ENCODE measurements around the gene HSD17B13. TPM values are rescaled to one million over a fixed set of nuclear protein-coding genes. Genes with fewer than 3 reads are reported as not detected.
A peak's percentile ranks its signal among the peaks of the same experiment; 100 is the strongest.
"Not testable (repeated sequence)": the region's sequence is repeated elsewhere in the genome, so short reads cannot be mapped to it uniquely, and the experiment has no call there.

The HSD17B13 gene
- polyA plus RNA-seq, 4 donors, result 0.13 to 0.67 (median 0.43) TPM

GRCh38 chr4:87286970-87287369, 35.7 kb downstream of the HSD17B13 start:
- Histone ChIP-seq H3K27ac (ENCODE audit: low read depth in 1 of 3, low read length in 2 of 3) (no peak overlapping the region), H3K9me3 (ENCODE audit: control insufficient read depth in 2 of 2, insufficient read depth in 1 of 2, low read depth in 1 of 2, low read length in 1 of 2) (peaks cover 0 to 23% of the 10 kb centered on the region in 2 donors), H3K36me3 (ENCODE audit: control insufficient read depth in 3 of 3, insufficient read depth in 2 of 3, low read depth in 1 of 3, low read length in 3 of 3) (no peaks in the 10 kb centered on the region), H3K27me3 (ENCODE audit: control insufficient read depth in 3 of 3, insufficient read depth in 3 of 3, low read length in 3 of 3) (no peaks in the 10 kb centered on the region), H3K4me3 (ENCODE audit: low read depth in 1 of 3, low read length in 3 of 3) (no peak overlapping the region), H3K4me1 (ENCODE audit: control insufficient read depth in 3 of 3, insufficient read depth in 2 of 3, low read depth in 1 of 3, low read length in 2 of 3) (no peaks in the 10 kb centered on the region)
- no peak for DNase-seq
- WGBS, 3 donors, result 100% methylated on average over 1 of the region's 1 CpG
- no peak for FAIRE-seq

- FAIRE-seq; H3K27ac ChIP-seq (ENCODE audit: low read depth in 1 of 3, low read length in 2 of 3); H3K4me3 ChIP-seq (ENCODE audit: low read depth in 1 of 3, low read length in 3 of 3); H3K4me1 ChIP-seq (ENCODE audit: control insufficient read depth in 3 of 3, insufficient read depth in 2 of 3, low read depth in 1 of 3, low read length in 2 of 3); DNase-seq; H3K27me3 ChIP-seq (ENCODE audit: control insufficient read depth in 3 of 3, insufficient read depth in 3 of 3, low read length in 3 of 3); H3K36me3 ChIP-seq (ENCODE audit: control insufficient read depth in 3 of 3, insufficient read depth in 2 of 3, low read depth in 1 of 3, low read length in 3 of 3): not testable (repeated sequence)
- peaks cover 0 to 23% of the 10 kb centered on the region in 2 donors for H3K9me3 ChIP-seq (ENCODE audit: control insufficient read depth in 2 of 2, insufficient read depth in 1 of 2, low read depth in 1 of 2, low read length in 1 of 2)
These were observed 38.4 kb downstream of the HSD17B13 start for GRCh38 chr4:87284268-87284667.

GRCh38 chr4:87283151-87283550, 39.5 kb downstream of the HSD17B13 start:
- WGBS, 3 donors, result 60 to 82% (median 69%) methylated on average over 3 of the region's 3 CpGs
- H3K27ac ChIP-seq (ENCODE audit: low read depth in 1 of 3, low read length in 2 of 3), result no peak overlapping the region
- no peaks in the 10 kb centered on the region for H3K36me3 ChIP-seq (ENCODE audit: control insufficient read depth in 3 of 3, insufficient read depth in 2 of 3, low read depth in 1 of 3, low read length in 3 of 3)
- no peaks in the 10 kb centered on the region for H3K4me1 ChIP-seq (ENCODE audit: control insufficient read depth in 3 of 3, insufficient read depth in 2 of 3, low read depth in 1 of 3, low read length in 2 of 3)
- FAIRE-seq, result no peak
- H3K27me3 ChIP-seq (ENCODE audit: control insufficient read depth in 3 of 3, insufficient read depth in 3 of 3, low read length in 3 of 3), result no peaks in the 10 kb centered on the region
- no peak for DNase-seq
- H3K4me3 ChIP-seq (ENCODE audit: low read depth in 1 of 3, low read length in 3 of 3), result no peak overlapping the region
- H3K9me3 ChIP-seq (ENCODE audit: control insufficient read depth in 2 of 2, insufficient read depth in 1 of 2, low read depth in 1 of 2, low read length in 1 of 2), result peaks cover 0 to 23% of the 10 kb centered on the region in 2 donors

DNA sequence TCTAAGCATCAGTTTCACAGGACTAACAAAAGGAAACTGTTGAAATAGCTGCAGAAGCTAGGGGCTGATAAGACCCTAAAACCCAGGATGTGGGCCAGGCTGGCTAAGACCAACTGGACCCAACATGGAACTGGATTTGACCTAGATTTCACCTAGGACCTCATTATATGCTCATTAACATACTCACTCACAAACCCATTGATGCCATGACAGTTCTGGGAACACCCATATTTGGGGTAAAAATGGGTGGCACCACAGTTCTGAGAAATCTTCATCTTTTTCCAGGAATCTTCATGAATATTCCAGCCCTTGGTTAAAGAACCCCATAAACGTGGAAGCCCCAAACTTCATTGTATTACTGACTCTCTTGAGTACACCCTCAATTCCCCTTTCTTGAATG, 41.1 kb downstream of the HSD17B13 start:
- FAIRE-seq, result no peak
- H3K4me1 ChIP-seq (ENCODE audit: control insufficient read depth in 3 of 3, insufficient read depth in 2 of 3, low read depth in 1 of 3, low read length in 2 of 3), result no peaks in the 10 kb centered on the region
- WGBS, 3 donors, result 71 to 78% (median 76%) methylated on average over 1 of the region's 1 CpG
- DNase-seq, result no peak
- peaks cover 0 to 14% of the 10 kb centered on the region in 2 donors for H3K9me3 ChIP-seq (ENCODE audit: control insufficient read depth in 2 of 2, insufficient read depth in 1 of 2, low read depth in 1 of 2, low read length in 1 of 2)
- H3K27ac ChIP-seq (ENCODE audit: low read depth in 1 of 3, low read length in 2 of 3), result no peak overlapping the region
- no peaks in the 10 kb centered on the region for H3K27me3 ChIP-seq (ENCODE audit: control insufficient read depth in 3 of 3, insufficient read depth in 3 of 3, low read length in 3 of 3)
- H3K36me3 ChIP-seq (ENCODE audit: control insufficient read depth in 3 of 3, insufficient read depth in 2 of 3, low read depth in 1 of 3, low read length in 3 of 3), result no peaks in the 10 kb centered on the region
- H3K4me3 ChIP-seq (ENCODE audit: low read depth in 1 of 3, low read length in 3 of 3), result no peak overlapping the region

- Histone ChIP-seq H3K27me3 (ENCODE audit: control insufficient read depth in 3 of 3, insufficient read depth in 3 of 3, low read length in 3 of 3) (no peaks in the 10 kb centered on the region), H3K4me3 (ENCODE audit: low read depth in 1 of 3, low read length in 3 of 3) (no peak overlapping the region), H3K9me3 (ENCODE audit: control insufficient read depth in 2 of 2, insufficient read depth in 1 of 2, low read depth in 1 of 2, low read length in 1 of 2) (no peaks in the 10 kb centered on the region), H3K36me3 (ENCODE audit: control insufficient read depth in 3 of 3, insufficient read depth in 2 of 3, low read depth in 1 of 3, low read length in 3 of 3) (no peaks in the 10 kb centered on the region), H3K4me1 (ENCODE audit: control insufficient read depth in 3 of 3, insufficient read depth in 2 of 3, low read depth in 1 of 3, low read length in 2 of 3) (no peaks in the 10 kb centered on the region), H3K27ac (ENCODE audit: low read depth in 1 of 3, low read length in 2 of 3) (no peak overlapping the region)
- FAIRE-seq (no peak), DNase-seq (peak in 1 of 2 donors; percentile 39)
- 31 to 58% (median 41%) methylated on average over 3 of the region's 3 CpGs for WGBS, 3 donors
These were observed 44.3 kb downstream of the HSD17B13 start for GRCh38 chr4:87278335-87278794.

GRCh38 chr4:87275311-87275710, 47.4 kb downstream of the HSD17B13 start:
- H3K9me3 ChIP-seq (ENCODE audit: control insufficient read depth in 2 of 2, insufficient read depth in 1 of 2, low read depth in 1 of 2, low read length in 1 of 2), result no peaks in the 10 kb centered on the region
- H3K4me3 ChIP-seq (ENCODE audit: low read depth in 1 of 3, low read length in 3 of 3), result no peak overlapping the region
- FAIRE-seq (no peak), DNase-seq (peak in 1 of 2 donors; percentile 1)
- no peaks in the 10 kb centered on the region for H3K4me1 ChIP-seq (ENCODE audit: control insufficient read depth in 3 of 3, insufficient read depth in 2 of 3, low read depth in 1 of 3, low read length in 2 of 3)
- H3K36me3 ChIP-seq (ENCODE audit: control insufficient read depth in 3 of 3, insufficient read depth in 2 of 3, low read depth in 1 of 3, low read length in 3 of 3), result no peaks in the 10 kb centered on the region
- H3K27ac ChIP-seq (ENCODE audit: low read depth in 1 of 3, low read length in 2 of 3), result no peak overlapping the region
- WGBS, 3 donors, result 48 to 77% (median 61%) methylated on average over 2 of the region's 2 CpGs
- H3K27me3 ChIP-seq (ENCODE audit: control insufficient read depth in 3 of 3, insufficient read depth in 3 of 3, low read length in 3 of 3), result peaks cover 0 to 2% (median 0%) of the 10 kb centered on the region in 3 donors

GRCh38 chr4:87274803-87275202, 47.9 kb downstream of the HSD17B13 start:
- H3K9me3 ChIP-seq (ENCODE audit: control insufficient read depth in 2 of 2, insufficient read depth in 1 of 2, low read depth in 1 of 2, low read length in 1 of 2), result no peaks in the 10 kb centered on the region
- DNase-seq, result no peak
- FAIRE-seq, result no peak
- no peaks in the 10 kb centered on the region for H3K4me1 ChIP-seq (ENCODE audit: control insufficient read depth in 3 of 3, insufficient read depth in 2 of 3, low read depth in 1 of 3, low read length in 2 of 3)
- H3K27me3 ChIP-seq (ENCODE audit: control insufficient read depth in 3 of 3, insufficient read depth in 3 of 3, low read length in 3 of 3), result peaks cover 0 to 2% (median 0%) of the 10 kb centered on the region in 3 donors
- H3K27ac ChIP-seq (ENCODE audit: low read depth in 1 of 3, low read length in 2 of 3), result no peak overlapping the region
- H3K36me3 ChIP-seq (ENCODE audit: control insufficient read depth in 3 of 3, insufficient read depth in 2 of 3, low read depth in 1 of 3, low read length in 3 of 3), result no peaks in the 10 kb centered on the region
- H3K4me3 ChIP-seq (ENCODE audit: low read depth in 1 of 3, low read length in 3 of 3), result no peak overlapping the region

DNA sequence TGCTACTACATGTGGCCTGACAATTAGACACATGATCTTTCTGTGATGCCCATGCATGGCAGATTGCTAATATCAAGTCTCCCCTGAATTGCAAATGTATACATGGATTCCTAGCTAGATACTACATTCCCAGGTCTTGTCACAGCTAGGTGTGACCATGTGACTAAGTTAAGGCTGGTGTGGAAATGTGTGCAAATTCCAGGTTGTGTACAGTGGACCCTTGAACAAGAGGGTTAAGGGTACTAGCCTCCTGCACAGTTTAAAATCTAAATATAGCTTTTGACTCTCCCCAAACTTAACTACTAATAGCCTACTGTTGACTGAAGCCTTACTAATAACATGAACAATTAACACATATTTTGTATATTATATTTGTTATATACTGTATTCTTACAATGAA, 48.4 kb downstream of the HSD17B13 start:
- FAIRE-seq, result no peak
- Histone ChIP-seq H3K27ac (ENCODE audit: low read depth in 1 of 3, low read length in 2 of 3) (no peak overlapping the region), H3K4me3 (ENCODE audit: low read depth in 1 of 3, low read length in 3 of 3) (no peak overlapping the region), H3K27me3 (ENCODE audit: control insufficient read depth in 3 of 3, insufficient read depth in 3 of 3, low read length in 3 of 3) (peaks cover 0 to 2% (median 0%) of the 10 kb centered on the region in 3 donors), H3K4me1 (ENCODE audit: control insufficient read depth in 3 of 3, insufficient read depth in 2 of 3, low read depth in 1 of 3, low read length in 2 of 3) (no peaks in the 10 kb centered on the region), H3K36me3 (ENCODE audit: control insufficient read depth in 3 of 3, insufficient read depth in 2 of 3, low read depth in 1 of 3, low read length in 3 of 3) (no peaks in the 10 kb centered on the region), H3K9me3 (ENCODE audit: control insufficient read depth in 2 of 2, insufficient read depth in 1 of 2, low read depth in 1 of 2, low read length in 1 of 2) (no peaks in the 10 kb centered on the region)
- no peak for DNase-seq

GRCh38 chr4:87270825-87271224, 51.9 kb downstream of the HSD17B13 start:
- FAIRE-seq (no peak), DNase-seq (no peak)
- H3K27me3 ChIP-seq (ENCODE audit: control insufficient read depth in 3 of 3, insufficient read depth in 3 of 3, low read length in 3 of 3), result peaks cover 0 to 2% (median 0%) of the 10 kb centered on the region in 3 donors
- H3K9me3 ChIP-seq (ENCODE audit: control insufficient read depth in 2 of 2, insufficient read depth in 1 of 2, low read depth in 1 of 2, low read length in 1 of 2), result no peaks in the 10 kb centered on the region
- no peak overlapping the region for H3K27ac ChIP-seq (ENCODE audit: low read depth in 1 of 3, low read length in 2 of 3)
- no peak overlapping the region for H3K4me3 ChIP-seq (ENCODE audit: low read depth in 1 of 3, low read length in 3 of 3)
- H3K4me1 ChIP-seq (ENCODE audit: control insufficient read depth in 3 of 3, insufficient read depth in 2 of 3, low read depth in 1 of 3, low read length in 2 of 3), result no peaks in the 10 kb centered on the region
- H3K36me3 ChIP-seq (ENCODE audit: control insufficient read depth in 3 of 3, insufficient read depth in 2 of 3, low read depth in 1 of 3, low read length in 3 of 3), result no peaks in the 10 kb centered on the region
- 73 to 82% (median 80%) methylated on average over 7 of the region's 7 CpGs for WGBS, 3 donors

Data from small intestine (tissue), 7 donors.